Neural cell (in vitro differentiated cells): Measurements from ENCODE around the gene EPB42.

Experiments
- EZH2 ChIP-seq: fragments of 200-600, 300-800 bp; shearing (Covaris generic), sonication (generic); IDR thresholded peaks from 2 replicates; pipeline ENCODE4 v1.6.1; 2014; ENCODE audit warnings: antibody characterized with exemption, low read length, borderline replicate concordance, mild to moderate bottlenecking; ENCODE audit not compliant: insufficient read depth, poor library complexity, severe bottlenecking
- POLR2AphosphoS5 ChIP-seq: IDR thresholded peaks from 2 replicates; pipeline ENCODE4 v1.6.1; 2012
- RAD21 ChIP-seq: fragments of 450-650 bp; conservative IDR thresholded peaks from 2 replicates; pipeline ENCODE4 v1.6.1; 2014; ENCODE audit warnings: antibody characterized with exemption, mild to moderate bottlenecking, moderate library complexity
- TF ChIP-seq, protein P1 (sequence below): fragments of 450-650 bp; IDR thresholded peaks from 2 replicates; pipeline ENCODE4 v1.5.1; 2014; ENCODE audit warnings: antibody characterized with exemption, mild to moderate bottlenecking, moderate library complexity; ENCODE audit not compliant: poor library complexity, severe bottlenecking

GRCh38 chr15:43246261-43246774 is 25.5 kb upstream of the EPB42 start:
- no peak for TF ChIP-seq RAD21
- TF ChIP-seq POLR2AphosphoS5 = no peak
- TF ChIP-seq, protein P1, sequence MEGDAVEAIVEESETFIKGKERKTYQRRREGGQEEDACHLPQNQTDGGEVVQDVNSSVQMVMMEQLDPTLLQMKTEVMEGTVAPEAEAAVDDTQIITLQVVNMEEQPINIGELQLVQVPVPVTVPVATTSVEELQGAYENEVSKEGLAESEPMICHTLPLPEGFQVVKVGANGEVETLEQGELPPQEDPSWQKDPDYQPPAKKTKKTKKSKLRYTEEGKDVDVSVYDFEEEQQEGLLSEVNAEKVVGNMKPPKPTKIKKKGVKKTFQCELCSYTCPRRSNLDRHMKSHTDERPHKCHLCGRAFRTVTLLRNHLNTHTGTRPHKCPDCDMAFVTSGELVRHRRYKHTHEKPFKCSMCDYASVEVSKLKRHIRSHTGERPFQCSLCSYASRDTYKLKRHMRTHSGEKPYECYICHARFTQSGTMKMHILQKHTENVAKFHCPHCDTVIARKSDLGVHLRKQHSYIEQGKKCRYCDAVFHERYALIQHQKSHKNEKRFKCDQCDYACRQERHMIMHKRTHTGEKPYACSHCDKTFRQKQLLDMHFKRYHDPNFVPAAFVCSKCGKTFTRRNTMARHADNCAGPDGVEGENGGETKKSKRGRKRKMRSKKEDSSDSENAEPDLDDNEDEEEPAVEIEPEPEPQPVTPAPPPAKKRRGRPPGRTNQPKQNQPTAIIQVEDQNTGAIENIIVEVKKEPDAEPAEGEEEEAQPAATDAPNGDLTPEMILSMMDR = no peak
- TF ChIP-seq EZH2 = no peak
